Activated CD8-positive, alpha-beta memory T cell treated with anti-CD3 and anti-CD28 coated beads for 24 hours (primary cell): Measurements from ENCODE around the gene ASPRV1.
"Not testable (repeated sequence)": the region's sequence is repeated elsewhere in the genome, so short reads cannot be mapped to it uniquely, and the experiment has no call there.

ENCODE experiments used
- DNase-seq: peaks from one replicate; pipeline ENCODE4 v3.0.0-alpha.2; 2020

ASPRV1 gene

GRCh38 chr2:69959425-69959824 is 2.0 kb downstream of the ASPRV1 start:
- no peak for DNase-seq

- DNase-seq: no peak
Measured at GRCh38 chr2:69958480-69958879, 3.0 kb downstream of the ASPRV1 start.

GRCh38 chr2:69957965-69958364 is 3.5 kb downstream of the ASPRV1 start:
- DNase-seq: no peak

GRCh38 chr2:69956475-69956979 is 4.9 kb downstream of the ASPRV1 start:
- DNase-seq: no peak

GRCh38 chr2:69955029-69955428 is 6.4 kb downstream of the ASPRV1 start:
- no peak for DNase-seq

GRCh38 chr2:69954084-69954483 is 7.3 kb downstream of the ASPRV1 start:
- no peak for DNase-seq

GRCh38 chr2:69952336-69953115 is 8.9 kb downstream of the ASPRV1 start:
- DNase-seq: no peak

- DNase-seq: not testable (repeated sequence)
Measured at GRCh38 chr2:69950671-69951070, 10.8 kb downstream of the ASPRV1 start.

- no peak for DNase-seq
Measured at GRCh38 chr2:69950241-69950640, 11.2 kb downstream of the ASPRV1 start.

- no peak for DNase-seq
Measured at GRCh38 chr2:69948963-69949645, 12.3 kb downstream of the ASPRV1 start.

- DNase-seq: no peak
Measured at GRCh38 chr2:69948032-69948962, 13.1 kb downstream of the ASPRV1 start.

- no peak for DNase-seq
Measured at GRCh38 chr2:69947325-69947931, 14.0 kb downstream of the ASPRV1 start.

GRCh38 chr2:69946351-69947324 is 14.8 kb downstream of the ASPRV1 start:
- peak; percentile 69 for DNase-seq

- DNase-seq: no peak
Measured at GRCh38 chr2:69945941-69946340, 15.5 kb downstream of the ASPRV1 start.

- no peak for DNase-seq
Measured at GRCh38 chr2:69945441-69945840, 16.0 kb downstream of the ASPRV1 start.

- DNase-seq: no peak
Measured at GRCh38 chr2:69944756-69945155, 16.7 kb downstream of the ASPRV1 start.

GRCh38 chr2:69943843-69944525 is 17.4 kb downstream of the ASPRV1 start:
- DNase-seq: no peak

GRCh38 chr2:69943000-69943842 is 18.2 kb downstream of the ASPRV1 start:
- no peak for DNase-seq

- DNase-seq: no peak
Measured at GRCh38 chr2:69940691-69941090, 20.7 kb downstream of the ASPRV1 start.

- no peak for DNase-seq
Measured at GRCh38 chr2:69939722-69940121, 21.7 kb downstream of the ASPRV1 start.
